GM12878 (cell line): ENCODE data around the gene ALDH18A1.

ENCODE experiments used
- CTCF ChIP-seq, 3 experiments: IDR thresholded peaks in 2 of 3; conservative IDR thresholded peaks in 1 of 3; 2 replicates each; pipeline ENCODE4 v1.5.1; 2011; ENCODE audit warnings: low read depth in 3 of 3, low read length in 3 of 3, mild to moderate bottlenecking in 3 of 3, control low read depth in 2 of 3, moderate library complexity in 2 of 3, inconsistent platforms in 1 of 3, mixed read lengths in 1 of 3; ENCODE audit not compliant: control insufficient read depth in 2 of 3, insufficient read depth in 1 of 3; ENCODE audit errors: extremely low read depth in 1 of 3
- EZH2 ChIP-seq: IDR thresholded peaks from 2 replicates; pipeline ENCODE4 v1.6.1; 2012; ENCODE audit warnings: low read depth, mild to moderate bottlenecking, control low read depth, inconsistent platforms, low read length, borderline replicate concordance; ENCODE audit not compliant: control insufficient read depth
- IKZF1 ChIP-seq: fragments of 450-650 bp; conservative IDR thresholded peaks from 2 replicates; pipeline ENCODE4 v1.6.1; 2017; ENCODE audit warnings: antibody characterized with exemption, mild to moderate bottlenecking
- NR2C2 ChIP-seq: IDR thresholded peaks from 2 replicates; pipeline ENCODE4 v1.6.1; 2011; ENCODE audit warnings: borderline replicate concordance, low read depth; ENCODE audit not compliant: control insufficient read depth, insufficient read length
- POLR2A ChIP-seq: IDR thresholded peaks from 2 replicates; pipeline ENCODE4 v1.6.1; 2011; ENCODE audit warnings: low read depth, mild to moderate bottlenecking, low read length
- POLR2AphosphoS5 ChIP-seq: IDR thresholded peaks from 2 replicates; pipeline ENCODE4 v1.6.1; 2011; ENCODE audit warnings: mild to moderate bottlenecking, low read length, inconsistent platforms
- RELA ChIP-seq: fragments of 450-650 bp; IDR thresholded peaks from 2 replicates; pipeline ENCODE4 v1.8.0; 2014; ENCODE audit warnings: borderline replicate concordance; ENCODE audit not compliant: partially characterized antibody
- TAF1 ChIP-seq: IDR thresholded peaks from 2 replicates; pipeline ENCODE4 v1.6.1; 2011; ENCODE audit warnings: mild to moderate bottlenecking, low read depth, low read length, borderline replicate concordance
- USF1 ChIP-seq: IDR thresholded peaks from 2 replicates; pipeline ENCODE4 v1.6.1; 2011; ENCODE audit warnings: borderline replicate concordance, low read depth, mild to moderate bottlenecking, moderate library complexity, mixed read lengths, low read length; ENCODE audit not compliant: insufficient read depth; ENCODE audit errors: extremely low read length
- TF ChIP-seq, protein P1 (sequence below): fragments of 450-650 bp; IDR thresholded peaks from 2 replicates; pipeline ENCODE4 v1.6.1; 2016; ENCODE audit warnings: mild to moderate bottlenecking

- TF ChIP-seq POLR2A: no peak
- TF ChIP-seq POLR2AphosphoS5: no peak
- TF ChIP-seq CTCF (IDR thresholded peaks at IDR 0.05 in 2 of 3, conservative IDR thresholded peaks at IDR 0.05 in 1 of 3; ENCODE audit: control insufficient read depth in 2 of 3, extremely low read depth in 1 of 3, insufficient read depth in 1 of 3, low read depth in 3 of 3, low read length in 3 of 3): no peak
- TF ChIP-seq RELA: no peak
- no peak for TF ChIP-seq EZH2
- TF ChIP-seq, protein P1, sequence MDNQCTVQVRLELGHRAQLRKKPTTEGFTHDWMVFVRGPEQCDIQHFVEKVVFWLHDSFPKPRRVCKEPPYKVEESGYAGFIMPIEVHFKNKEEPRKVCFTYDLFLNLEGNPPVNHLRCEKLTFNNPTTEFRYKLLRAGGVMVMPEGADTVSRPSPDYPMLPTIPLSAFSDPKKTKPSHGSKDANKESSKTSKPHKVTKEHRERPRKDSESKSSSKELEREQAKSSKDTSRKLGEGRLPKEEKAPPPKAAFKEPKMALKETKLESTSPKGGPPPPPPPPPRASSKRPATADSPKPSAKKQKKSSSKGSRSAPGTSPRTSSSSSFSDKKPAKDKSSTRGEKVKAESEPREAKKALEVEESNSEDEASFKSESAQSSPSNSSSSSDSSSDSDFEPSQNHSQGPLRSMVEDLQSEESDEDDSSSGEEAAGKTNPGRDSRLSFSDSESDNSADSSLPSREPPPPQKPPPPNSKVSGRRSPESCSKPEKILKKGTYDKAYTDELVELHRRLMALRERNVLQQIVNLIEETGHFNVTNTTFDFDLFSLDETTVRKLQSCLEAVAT: no peak
- TF ChIP-seq TAF1: no peak
- TF ChIP-seq USF1: no peak
- TF ChIP-seq NR2C2: no peak
- no peak for TF ChIP-seq IKZF1
These were observed 97.0 kb downstream of the ALDH18A1 start for GRCh38 chr10:95559471-95559870.
